GM18867 (cell line): ENCODE results near the gene MYO15B.

ENCODE experiments used
- ATAC-seq: cut with Tn5 transposase; IDR thresholded peaks from one replicate; pipeline ENCODE4 v1.9.1; 2021; ENCODE audit warnings: mild to moderate bottlenecking, moderate library complexity; ENCODE audit not compliant: unreplicated experiment

The MYO15B gene

DNA sequence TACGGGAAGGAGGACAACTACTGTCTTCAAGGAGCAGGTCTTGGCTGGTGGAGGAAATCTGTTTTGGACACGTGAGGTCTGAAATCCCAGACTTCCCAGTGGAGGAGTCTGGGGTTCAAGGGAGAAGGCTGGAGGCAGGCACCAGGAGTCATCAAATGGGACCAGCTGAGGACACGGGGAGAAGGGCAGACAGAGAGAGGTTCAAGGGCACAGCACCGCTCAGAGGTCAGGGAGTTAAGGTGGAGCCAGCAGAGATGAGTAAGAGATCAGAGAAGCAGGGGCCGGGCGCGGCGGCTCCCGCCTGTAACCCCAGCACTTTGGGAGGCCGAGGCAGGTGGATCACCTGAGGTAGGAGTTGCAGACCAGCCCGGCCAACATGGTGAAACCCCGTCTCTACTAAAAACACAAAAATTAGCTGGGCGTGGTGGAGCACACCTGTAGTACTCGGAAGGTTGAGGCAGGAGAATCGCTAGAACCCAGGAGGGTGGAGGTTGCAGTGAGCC, 35.2 kb downstream of the MYO15B start:
- ATAC-seq: no peak

DNA sequence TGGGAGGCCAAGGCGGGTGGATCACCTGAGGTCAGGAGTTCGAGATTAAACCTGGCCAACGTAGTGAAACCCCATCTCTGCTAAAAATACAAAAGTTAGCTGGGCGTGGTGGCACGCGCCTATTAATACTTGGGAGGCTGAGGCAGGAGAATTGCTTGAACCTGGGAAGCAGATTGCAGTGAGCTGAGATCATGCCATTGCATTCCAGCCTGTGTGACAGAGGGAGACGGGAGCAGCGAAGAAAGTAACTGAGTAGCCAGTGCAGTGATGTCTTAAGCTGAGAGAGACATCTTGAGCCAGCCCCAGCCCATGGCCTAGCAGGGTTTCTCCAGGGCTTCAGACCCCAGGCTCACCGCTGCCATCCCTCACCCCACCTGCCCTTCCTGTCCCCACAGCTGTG, 35.8 kb downstream of the MYO15B start:
- ATAC-seq: no peak

GRCh38 chr17:75624021-75624420, 36.4 kb downstream of the MYO15B start:
- no peak for ATAC-seq

GRCh38 chr17:75624714-75625345, 37.2 kb downstream of the MYO15B start:
- ATAC-seq: no peak

GRCh38 chr17:75625813-75626486, 38.4 kb downstream of the MYO15B start:
- no peak for ATAC-seq

DNA sequence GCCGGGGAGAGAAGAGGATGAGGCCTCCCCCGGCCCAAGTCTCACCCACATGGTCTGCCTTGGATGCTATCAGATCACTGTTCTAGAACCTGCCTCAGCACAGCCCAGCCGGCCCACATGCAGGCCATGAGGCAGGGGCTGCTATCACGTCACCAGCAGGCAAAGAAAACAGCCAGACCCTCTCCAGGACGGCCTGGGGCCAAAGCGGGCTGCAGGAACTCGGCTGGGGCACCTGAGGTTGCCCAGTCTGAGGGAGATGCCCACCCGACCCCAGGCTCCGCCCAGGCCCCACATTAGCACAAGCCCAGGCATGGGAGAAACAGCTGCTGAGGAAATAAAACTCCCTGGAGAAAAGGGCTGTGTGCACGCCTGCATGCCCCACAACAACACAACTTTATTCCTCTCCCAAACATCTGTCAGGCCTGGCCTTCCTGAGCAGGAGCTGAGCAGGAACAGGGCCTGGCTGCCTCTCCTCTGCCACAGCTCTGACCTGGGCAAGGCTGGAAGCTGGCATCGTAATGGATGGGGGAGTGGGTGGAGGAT, 39.0 kb downstream of the MYO15B start:
- ATAC-seq: no peak

DNA sequence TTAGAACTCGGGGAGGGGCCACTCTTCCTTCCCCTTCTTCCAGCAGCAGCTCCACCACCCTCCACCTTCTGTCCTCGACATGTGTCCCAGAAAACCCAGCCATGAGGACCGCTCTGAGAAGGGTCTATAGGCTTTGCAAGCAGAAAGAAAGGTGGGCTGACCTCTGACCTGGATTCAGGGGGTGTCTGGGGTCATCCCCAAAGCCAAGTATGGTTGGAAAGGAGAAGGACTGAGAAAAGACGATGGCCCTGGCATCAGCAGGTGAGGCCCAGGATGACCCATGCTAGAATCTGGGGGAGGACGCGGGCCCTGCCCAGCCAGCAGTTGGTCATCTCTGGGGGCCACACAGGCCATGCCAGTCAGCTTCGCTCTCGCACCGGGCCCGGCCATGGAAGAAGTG, 39.5 kb downstream of the MYO15B start:
- ATAC-seq: no peak

DNA sequence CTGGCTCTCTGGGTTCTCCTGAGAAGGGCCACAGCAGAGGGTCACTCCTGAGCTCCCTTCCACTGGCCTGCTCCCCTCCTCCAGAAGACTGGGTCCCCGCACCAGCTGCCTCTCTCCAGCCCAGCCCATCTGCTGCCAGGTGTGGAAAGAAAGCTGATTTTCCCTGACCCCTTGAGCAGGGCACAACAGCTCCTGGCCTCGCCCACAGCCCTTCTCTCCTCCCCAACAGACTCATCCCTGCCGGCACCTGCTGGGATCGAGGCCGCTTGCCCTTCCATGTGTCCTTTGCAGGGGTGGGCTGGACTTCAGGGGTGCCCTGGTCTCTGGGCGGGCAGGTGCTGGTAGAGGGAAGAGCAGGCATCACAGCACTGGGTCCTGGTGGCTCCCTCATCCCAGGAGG, 40.8 kb downstream of the MYO15B start:
- no peak for ATAC-seq

DNA sequence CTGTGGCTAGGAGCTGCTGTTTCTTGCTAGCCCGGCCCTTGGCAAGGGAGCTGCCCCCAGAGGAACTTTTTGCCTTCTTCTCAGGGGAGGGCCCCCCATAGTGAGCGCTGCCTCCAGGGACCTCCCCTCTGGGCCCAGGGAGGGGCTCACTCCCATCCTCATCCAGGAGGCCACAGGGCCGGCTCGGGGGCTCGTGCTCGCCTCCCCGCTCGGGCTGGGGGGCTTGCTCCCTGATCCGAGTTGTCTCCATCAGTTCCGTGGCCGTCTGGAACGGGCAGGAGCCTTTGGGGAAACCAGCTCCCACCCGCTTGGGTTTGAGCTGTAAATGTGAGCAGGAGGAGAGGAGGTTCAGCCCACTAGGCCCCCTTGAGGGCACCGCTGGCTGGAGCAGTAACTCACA, 41.6 kb downstream of the MYO15B start:
- no peak for ATAC-seq

DNA sequence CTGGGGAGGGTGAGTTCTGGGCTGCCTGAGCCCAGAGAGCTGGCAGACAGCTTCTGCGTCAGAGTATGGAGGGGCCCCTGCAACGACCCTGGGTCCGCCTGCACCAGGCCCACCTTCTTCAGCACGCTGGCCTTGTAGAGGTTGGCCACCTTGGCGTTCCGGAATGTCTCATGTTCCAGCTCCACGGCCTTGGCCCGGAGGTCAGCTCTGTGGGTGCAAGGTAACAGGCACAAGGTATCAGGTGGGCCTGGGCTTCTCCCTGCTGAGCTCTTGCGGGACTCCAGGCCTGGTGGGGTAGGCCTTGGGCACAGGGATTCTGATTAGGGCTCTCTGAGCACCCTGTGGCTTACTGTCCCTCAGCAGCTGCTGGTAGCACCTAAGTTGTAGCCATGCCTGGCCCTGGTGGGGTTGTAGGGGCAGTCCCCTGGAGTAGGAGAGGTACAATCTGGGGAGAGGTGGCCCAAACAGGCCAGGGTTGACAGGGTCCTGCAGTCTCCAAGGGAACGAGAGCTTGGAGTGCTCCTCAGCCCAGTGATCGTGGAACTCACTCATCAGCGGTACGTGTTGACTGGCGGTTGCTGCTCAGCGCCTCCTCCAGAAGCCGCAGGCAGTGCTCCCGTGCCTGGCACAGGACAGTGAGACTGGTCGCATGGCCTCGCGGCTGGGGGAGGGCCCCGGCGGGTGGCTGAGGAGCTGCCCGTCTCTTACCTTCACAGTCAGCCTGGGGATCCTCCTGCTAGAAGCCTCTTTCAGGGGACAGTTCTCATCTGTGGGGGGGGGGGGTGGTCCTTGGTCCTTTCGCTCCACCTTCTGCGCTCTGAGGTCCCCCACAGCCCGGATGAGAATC, 42.7 kb downstream of the MYO15B start:
- ATAC-seq: no peak

- no peak for ATAC-seq
Measured at GRCh38 chr17:75631353-75631752, 43.8 kb downstream of the MYO15B start.

GRCh38 chr17:75632428-75632827, 44.8 kb downstream of the MYO15B start:
- ATAC-seq: no peak

- no peak for ATAC-seq
Measured at GRCh38 chr17:75632863-75633485, 45.4 kb downstream of the MYO15B start, which contains the start of gene SMIM5. Gene SMIM5 (plus strand): TSS chr17:75633434. CDS start chr17:75640202, 6,768 bp downstream.

DNA sequence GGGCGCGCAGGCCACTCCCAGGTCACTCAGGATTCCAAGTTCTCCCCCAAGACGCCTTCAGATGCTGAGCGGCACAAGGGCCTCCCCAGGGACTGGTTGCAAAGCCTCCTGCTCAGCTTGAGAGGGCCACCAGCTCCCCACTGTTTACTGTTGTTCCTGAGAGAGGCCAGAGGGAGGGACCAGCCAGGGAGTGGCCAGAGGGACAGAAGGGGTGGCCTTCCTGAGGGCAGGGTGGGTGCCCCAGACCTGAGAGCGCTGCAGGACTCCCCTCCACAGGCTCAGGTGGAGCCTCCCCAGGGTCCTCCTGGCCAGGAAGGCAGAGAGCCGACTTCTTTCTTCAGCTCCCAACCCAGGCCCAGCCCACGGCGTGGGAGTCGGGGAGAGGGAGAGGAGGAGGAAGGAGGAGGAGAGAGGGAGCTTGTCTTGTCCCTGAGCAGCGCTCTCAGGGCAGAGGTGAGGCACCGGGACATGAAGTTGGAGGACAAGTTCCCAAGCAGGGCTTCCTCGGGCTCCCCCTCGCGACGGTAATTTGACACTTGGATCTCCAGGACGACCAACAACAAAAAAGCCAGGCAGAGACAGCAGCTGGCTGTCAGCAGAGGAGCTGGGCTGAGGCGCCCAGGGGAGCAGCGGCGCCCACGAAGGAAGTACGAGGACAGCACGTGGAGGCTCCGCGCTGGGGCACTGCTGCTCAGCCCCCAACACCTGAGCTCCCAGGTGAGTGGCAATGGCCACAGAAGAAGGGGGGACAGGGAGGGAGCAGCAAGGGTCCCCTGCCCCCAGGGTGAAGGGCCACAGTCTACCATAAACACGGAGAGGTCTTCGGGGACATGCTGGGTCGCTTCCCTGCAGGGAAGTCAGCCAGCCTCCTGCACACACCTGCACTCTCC, 46.1 kb downstream of the MYO15B start:
- no peak for ATAC-seq

DNA sequence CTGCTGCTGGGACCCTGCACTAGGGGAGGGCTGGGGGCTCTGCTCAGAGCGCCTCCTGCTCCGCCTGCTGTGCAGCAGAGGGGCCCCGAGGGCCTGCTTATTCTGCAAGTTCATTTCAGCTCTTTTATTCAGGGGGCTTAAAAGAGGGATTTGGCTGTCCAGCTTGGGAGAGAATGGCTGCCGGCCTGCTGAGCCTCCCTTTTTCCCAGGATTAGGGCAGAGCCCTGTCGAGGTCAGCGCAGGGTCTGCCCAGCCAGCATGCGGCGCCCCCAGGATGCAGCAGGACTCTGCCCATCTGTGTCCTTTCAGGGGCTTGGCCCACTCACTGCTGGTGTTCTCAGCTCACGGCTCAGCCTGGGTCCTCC, 46.8 kb downstream of the MYO15B start:
- ATAC-seq: no peak

GRCh38 chr17:75634754-75635609, 47.4 kb downstream of the MYO15B start:
- ATAC-seq: no peak

DNA sequence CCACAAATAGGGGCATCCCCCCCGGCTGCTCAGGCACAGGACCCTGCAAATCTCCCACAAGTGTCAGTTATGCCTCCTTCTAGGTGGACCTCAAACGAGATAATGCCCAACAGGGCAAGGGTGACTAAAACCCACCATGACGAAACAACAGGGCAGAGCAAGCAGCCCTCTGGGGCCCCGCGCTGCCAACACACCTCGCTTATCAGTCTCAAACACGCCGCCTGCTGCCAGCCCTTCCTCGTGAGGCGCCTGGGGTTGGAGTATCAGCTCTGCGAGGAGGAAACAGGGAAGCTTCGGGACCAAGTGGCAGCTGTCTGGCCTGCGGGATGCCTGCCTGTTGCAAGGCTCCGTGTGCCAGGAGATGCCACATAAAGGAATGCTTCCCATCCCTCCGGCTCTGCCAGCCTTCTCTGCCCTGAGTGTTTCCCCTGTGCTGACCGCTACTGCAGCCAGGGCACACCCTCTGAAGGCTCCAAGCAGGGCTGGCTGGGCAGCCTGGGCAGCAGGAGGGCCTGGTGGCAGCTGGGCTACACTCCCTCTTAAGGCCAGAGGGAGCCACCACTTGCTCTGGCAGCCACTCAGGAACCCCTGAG, 48.1 kb downstream of the MYO15B start:
- ATAC-seq: no peak

GRCh38 chr17:75636381-75637142, 49.0 kb downstream of the MYO15B start:
- no peak for ATAC-seq
